K562 (cell line): ENCODE measurements around the gene ADAMTS6. TPM values are rescaled to one million over a fixed set of nuclear protein-coding genes. Genes with fewer than 3 reads are reported as not detected.

Source experiments
- DACH1 ChIP-seq: fragments of 450-650 bp; IDR thresholded peaks from 2 replicates; pipeline ENCODE4 v1.6.1; 2018; ENCODE audit not compliant: partially characterized antibody
- HDAC1 ChIP-seq, 2 experiments: fragments of 450-650 bp; IDR thresholded peaks; 2 replicates each; pipeline ENCODE4 v1.6.1; 2016 to 2017; ENCODE audit warnings: inconsistent platforms in 1 of 2, mild to moderate bottlenecking in 1 of 2, moderate library complexity in 1 of 2
- HOXB6 ChIP-seq: fragments of 250-450 bp; sonication (Bioruptor Pico); IDR thresholded peaks from 2 replicates; pipeline ENCODE4 v1.5.1; 2022; ENCODE audit warnings: mild to moderate bottlenecking, borderline replicate concordance
- LCOR ChIP-seq: sonication (generic); formaldehyde crosslinking; IDR thresholded peaks from 2 replicates; pipeline ENCODE4 v1.8.0; 2022; ENCODE audit warnings: mild to moderate bottlenecking, missing genetic modification reagents
- MAX ChIP-seq: sonication (generic); formaldehyde crosslinking; IDR thresholded peaks from 2 replicates; pipeline ENCODE4 v1.9.0; 2022; ENCODE audit warnings: mild to moderate bottlenecking, missing genetic modification reagents
- MLLT1 ChIP-seq, 2 experiments: fragments of 450-650 bp; IDR thresholded peaks; 2 replicates each; pipeline ENCODE4 v1.6.1; 2016
- PHF21A ChIP-seq: fragments of 450-650 bp; IDR thresholded peaks from 2 replicates; pipeline ENCODE4 v1.6.1; 2017; ENCODE audit warnings: low read depth, borderline replicate concordance
- RBBP5 ChIP-seq: fragments of 200-600 bp; sonication (generic); IDR thresholded peaks from 2 replicates; pipeline ENCODE4 v1.6.1; 2012; ENCODE audit warnings: borderline replicate concordance, mild to moderate bottlenecking, low read length, control low read depth, inconsistent platforms; ENCODE audit not compliant: insufficient read depth, poor library complexity, severe bottlenecking
- SMAD1 ChIP-seq: fragments of 150-350 bp; IDR thresholded peaks from 2 replicates; pipeline ENCODE4 v1.6.1; 2014; ENCODE audit warnings: low read length, low read depth; ENCODE audit not compliant: partially characterized antibody
- XRCC3 ChIP-seq: fragments of 450-650 bp; IDR thresholded peaks from 2 replicates; pipeline ENCODE4 v1.6.1; 2017; ENCODE audit warnings: mild to moderate bottlenecking, moderate library complexity
- ZNF639 ChIP-seq, 2 experiments: fragments of 200-800 bp in 1 of 2; sonication (Bioruptor generic) in 1 of 2; sonication (generic) in 1 of 2; formaldehyde crosslinking in 1 of 2; IDR thresholded peaks in 1 of 2; conservative IDR thresholded peaks in 1 of 2; 2 replicates each; pipeline versions ENCODE4 v1.5.0 to v1.6.1; 2016 to 2020; ENCODE audit warnings: missing compliant biosample characterization in 1 of 2, missing genetic modification characterization in 1 of 2, missing genetic modification reagents in 1 of 2
- polyA plus RNA-seq, 8 experiments: library from polyadenylated mRNA; depleted of rRNA in 4 of 8; stranded (reverse) in 5 of 8; unstranded in 3 of 8; fragments of >200 nt; fragmentation: Nextera tagmentation in 2 of 8; fragmentation: Illumina TruSeq in 1 of 8; extraction: Ambion mirVana in 2 of 8; extraction: Trizol in 1 of 8; gene quantifications; 2 replicates each; pipeline versions ENCODE4 v1.2.1 to v1.2.3, GENCODE V29; 2011 to 2014; ENCODE audit warnings: inconsistent platforms in 1 of 8, missing spikeins in 1 of 8
- total RNA-seq, 7 experiments: library from RNA; depleted of rRNA in 6 of 7; stranded (reverse); fragments of >200 nt in 6 of 7; fragmentation: Illumina TruSeq in 2 of 7; extraction: Trizol in 2 of 7; gene quantifications; 2 replicates each; pipeline versions ENCODE4 v1.2.1 to v1.2.3, GENCODE V29; 2011 to 2021; ENCODE audit warnings: low replicate concordance in 1 of 7
- TF ChIP-seq, protein P1 (sequence below), 2 experiments: fragments of 450-650 bp; formaldehyde crosslinking in 1 of 2; IDR thresholded peaks; 2 replicates each; pipeline versions ENCODE4 v1.4.0 to v1.6.1; 2014 to 2020; ENCODE audit warnings: mild to moderate bottlenecking in 2 of 2, borderline replicate concordance in 1 of 2, low read depth in 1 of 2
- TF ChIP-seq, protein P2 (sequence below): IDR thresholded peaks from 2 replicates; pipeline ENCODE4 v1.6.1; 2016; ENCODE audit warnings: missing genetic modification characterization, missing compliant biosample characterization

ADAMTS6 gene
- total and polyA plus RNA-seq, 9 of the 15 experiments (the other 6 are each of a cell fraction or from before 2014, with no cell fraction given), result 0.57 to 5.3 (median 1.5) TPM

- TF ChIP-seq, protein P1, sequence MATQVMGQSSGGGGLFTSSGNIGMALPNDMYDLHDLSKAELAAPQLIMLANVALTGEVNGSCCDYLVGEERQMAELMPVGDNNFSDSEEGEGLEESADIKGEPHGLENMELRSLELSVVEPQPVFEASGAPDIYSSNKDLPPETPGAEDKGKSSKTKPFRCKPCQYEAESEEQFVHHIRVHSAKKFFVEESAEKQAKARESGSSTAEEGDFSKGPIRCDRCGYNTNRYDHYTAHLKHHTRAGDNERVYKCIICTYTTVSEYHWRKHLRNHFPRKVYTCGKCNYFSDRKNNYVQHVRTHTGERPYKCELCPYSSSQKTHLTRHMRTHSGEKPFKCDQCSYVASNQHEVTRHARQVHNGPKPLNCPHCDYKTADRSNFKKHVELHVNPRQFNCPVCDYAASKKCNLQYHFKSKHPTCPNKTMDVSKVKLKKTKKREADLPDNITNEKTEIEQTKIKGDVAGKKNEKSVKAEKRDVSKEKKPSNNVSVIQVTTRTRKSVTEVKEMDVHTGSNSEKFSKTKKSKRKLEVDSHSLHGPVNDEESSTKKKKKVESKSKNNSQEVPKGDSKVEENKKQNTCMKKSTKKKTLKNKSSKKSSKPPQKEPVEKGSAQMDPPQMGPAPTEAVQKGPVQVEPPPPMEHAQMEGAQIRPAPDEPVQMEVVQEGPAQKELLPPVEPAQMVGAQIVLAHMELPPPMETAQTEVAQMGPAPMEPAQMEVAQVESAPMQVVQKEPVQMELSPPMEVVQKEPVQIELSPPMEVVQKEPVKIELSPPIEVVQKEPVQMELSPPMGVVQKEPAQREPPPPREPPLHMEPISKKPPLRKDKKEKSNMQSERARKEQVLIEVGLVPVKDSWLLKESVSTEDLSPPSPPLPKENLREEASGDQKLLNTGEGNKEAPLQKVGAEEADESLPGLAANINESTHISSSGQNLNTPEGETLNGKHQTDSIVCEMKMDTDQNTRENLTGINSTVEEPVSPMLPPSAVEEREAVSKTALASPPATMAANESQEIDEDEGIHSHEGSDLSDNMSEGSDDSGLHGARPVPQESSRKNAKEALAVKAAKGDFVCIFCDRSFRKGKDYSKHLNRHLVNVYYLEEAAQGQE (IDR thresholded peaks at IDR 0.05; ENCODE audit: borderline replicate concordance), result peak; percentile 61; the same call in 1 of the 2 replicates
- TF ChIP-seq, protein P1 (CRISPR knock-in tag; IDR thresholded peaks at IDR 0.05; ENCODE audit: low read depth), result no peak
- TF ChIP-seq PHF21A (peak; percentile 57; the same call in 1 of the 2 replicates), DACH1 (peak; percentile 36), MAX (peak; percentile 75), SMAD1 (peak; percentile 32), HDAC1 (IDR thresholded peaks at IDR 0.05) (peak in 1 of 2 experiments; percentile 60; a peak in 1 of 4 replicates), RBBP5 (no peak), XRCC3 (no peak), ZNF639 (CRISPR knock-in tag; conservative IDR thresholded peaks at IDR 0.05 in 1 of 2, IDR thresholded peaks at IDR 0.05 in 1 of 2) (peak in 1 of 2 experiments; percentile 21; a peak in 1 of 4 replicates), LCOR (CRISPR knock-in tag) (0 out of 2 replicates have a peak, but pooled peaks have one; percentile 53), MLLT1 (IDR thresholded peaks at IDR 0.05) (no peak), HOXB6 (CRISPR knock-in tag) (no peak)
- TF ChIP-seq, protein P2, sequence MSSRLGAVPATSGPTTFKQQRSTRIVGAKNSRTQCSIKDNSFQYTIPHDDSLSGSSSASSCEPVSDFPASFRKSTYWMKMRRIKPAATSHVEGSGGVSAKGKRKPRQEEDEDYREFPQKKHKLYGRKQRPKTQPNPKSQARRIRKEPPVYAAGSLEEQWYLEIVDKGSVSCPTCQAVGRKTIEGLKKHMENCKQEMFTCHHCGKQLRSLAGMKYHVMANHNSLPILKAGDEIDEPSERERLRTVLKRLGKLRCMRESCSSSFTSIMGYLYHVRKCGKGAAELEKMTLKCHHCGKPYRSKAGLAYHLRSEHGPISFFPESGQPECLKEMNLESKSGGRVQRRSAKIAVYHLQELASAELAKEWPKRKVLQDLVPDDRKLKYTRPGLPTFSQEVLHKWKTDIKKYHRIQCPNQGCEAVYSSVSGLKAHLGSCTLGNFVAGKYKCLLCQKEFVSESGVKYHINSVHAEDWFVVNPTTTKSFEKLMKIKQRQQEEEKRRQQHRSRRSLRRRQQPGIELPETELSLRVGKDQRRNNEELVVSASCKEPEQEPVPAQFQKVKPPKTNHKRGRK (tag), result no peak
These were observed at the start of gene ADAMTS6 (continued) for GRCh38 chr5:65481635-65482295.
